Measurements from ENCODE around the gene TSHZ2.

GRCh38 chr20:53016534-53017042 lies 44.4 kb downstream of the TSHZ2 start:
- TF ChIP-seq CTCF (IDR thresholded peaks at IDR 0.05) (no peak), ZFX (IDR thresholded peaks at IDR 0.05; ENCODE audit: borderline replicate concordance) (no peak)
